Measurements from ENCODE around the gene CYP2U1. TPM values are rescaled to one million over a fixed set of nuclear protein-coding genes. Genes with fewer than 3 reads are reported as not detected.

Gene CYP2U1
- total RNA-seq, 2 experiments from 2014 or later, result 1.4 to 1.6 TPM

GRCh38 chr4:107997794-107998193 lies 66.4 kb downstream of the CYP2U1 start:
- no peaks in the 10 kb centered on the region for H3K27me3 Mint-ChIP-seq
- H3K27ac Mint-ChIP-seq, result no peak overlapping the region
- H3K4me3 Mint-ChIP-seq, result no peak overlapping the region
- CTCF ChIA-PET, result no interaction called here
- POLR2A ChIA-PET, result no interaction called here
- H3K36me3 Mint-ChIP-seq (ENCODE audit: low read depth), result peaks cover 51% of the 10 kb centered on the region
- H3K4me1 Mint-ChIP-seq, result peaks cover 13% of the 10 kb centered on the region
- DNase-seq, result no peak
- H3K9me3 Mint-ChIP-seq, result no peaks in the 10 kb centered on the region

GRCh38 chr4:107999932-108000539 lies 68.7 kb downstream of the CYP2U1 start:
- Mint-ChIP-seq H3K27ac (no peak overlapping the region), H3K4me1 (peaks cover 5% of the 10 kb centered on the region), H3K36me3 (ENCODE audit: low read depth) (peaks cover 51% of the 10 kb centered on the region), H3K27me3 (no peaks in the 10 kb centered on the region), H3K9me3 (no peaks in the 10 kb centered on the region), H3K4me3 (no peak overlapping the region)
- ChIA-PET CTCF (interaction anchor here (1.4 kb wide), 1 partner anchor 19 kb away, joined by 3 read pairs; no protein-coding TSS in a partner anchor), POLR2A (interaction anchor here (1.6 kb wide), 1 partner anchor 10 kb away, joined by 8 read pairs; the partner anchor contains the start of gene HADH)
- no peak for DNase-seq

- H3K27ac Mint-ChIP-seq, result no peak overlapping the region
- H3K9me3 Mint-ChIP-seq, result no peaks in the 10 kb centered on the region
- peaks cover 41% of the 10 kb centered on the region for H3K36me3 Mint-ChIP-seq (ENCODE audit: low read depth)
- no peak for DNase-seq
- peaks cover 5% of the 10 kb centered on the region for H3K4me1 Mint-ChIP-seq
- H3K27me3 Mint-ChIP-seq, result no peaks in the 10 kb centered on the region
- POLR2A ChIA-PET, result interaction anchor here (1.0 kb wide), 1 partner anchor 10 kb away, joined by 4 read pairs; no protein-coding TSS in a partner anchor
- H3K4me3 Mint-ChIP-seq, result no peak overlapping the region
- CTCF ChIA-PET, result no interaction called here
Measured at GRCh38 chr4:108001540-108002135, 70.3 kb downstream of the CYP2U1 start.

Other genes starting within 250 kb of the CYP2U1 start
- 10 to 100 TPM; 28.1 to 28.6 TPM for gene PAPSS1, start 211.3 kb upstream of the CYP2U1 start, total RNA-seq
- under 1 TPM; 0.10 to 0.48 TPM for gene SGMS2, start 106.6 kb upstream of the CYP2U1 start, total RNA-seq
- 10 to 100 TPM; 38.0 to 38.6 TPM for gene HADH, start 58.3 kb downstream of the CYP2U1 start, total RNA-seq
- gene LEF1, start 237.4 kb downstream of the CYP2U1 start, total RNA-seq, result 10 to 100 TPM; 67.4 to 68.2 TPM

Measured in activated CD4-positive, alpha-beta memory T cell treated with anti-CD3 and anti-CD28 coated beads, Interleukin-2, amount 10 ng/mL, durations not matched to agents 7 days and 5 days (primary cell).